Measurements from ENCODE around the gene BCOR.
A peak's percentile ranks its signal among the peaks of the same experiment; 100 is the strongest.

Gene BCOR

DNA sequence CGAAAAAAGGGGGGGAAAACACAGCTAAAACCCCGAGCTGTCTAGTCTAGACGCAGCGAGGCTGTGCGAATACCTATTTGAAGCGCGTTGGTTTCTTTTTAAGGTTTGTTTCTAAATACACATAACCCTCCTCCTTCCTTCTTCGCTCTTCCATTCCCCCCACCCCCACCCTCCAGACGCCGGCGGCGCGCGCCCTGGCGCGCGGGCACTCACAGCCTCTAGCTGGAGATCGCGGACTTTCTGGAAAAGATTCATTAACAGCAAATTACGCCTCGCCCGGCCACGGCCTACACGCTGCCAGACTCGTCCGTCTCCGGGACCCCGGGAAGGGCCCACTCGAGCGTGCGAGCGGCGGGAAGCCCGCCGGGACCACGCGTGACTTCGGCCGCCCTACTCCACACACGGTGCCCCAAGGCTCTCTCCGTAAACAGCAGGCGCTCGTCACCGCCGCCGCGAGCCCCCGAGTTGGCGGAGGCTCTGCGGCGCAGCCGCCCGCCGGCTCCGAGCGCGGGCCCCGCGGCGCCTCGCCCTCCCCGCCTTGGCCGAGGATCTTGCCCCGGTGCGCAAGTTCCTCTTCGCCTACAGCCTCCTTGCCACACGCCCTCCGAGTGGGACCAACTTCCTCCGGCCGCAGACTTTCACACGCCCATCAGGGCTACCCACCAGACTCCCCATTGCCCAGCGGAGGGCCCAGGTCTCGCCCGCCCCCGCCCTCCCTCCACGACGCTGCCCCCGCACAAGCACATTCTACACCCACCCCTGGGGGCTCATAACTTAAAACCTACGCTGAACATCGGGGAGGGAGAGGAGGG lies 2.0 kb downstream of the BCOR start:
- Histone ChIP-seq H3K4me2 (ENCODE audit: low read length) (peak overlapping the region; percentile 72), H3K9me3 (ENCODE audit: low read length) (no peaks in the 10 kb centered on the region), H3K79me2 (ENCODE audit: insufficient read depth, low read length) (no peaks in the 10 kb centered on the region), H3K36me3 (ENCODE audit: insufficient read depth, low read length) (peaks cover 6% of the 10 kb centered on the region; the same call in 1 of the 2 replicates), H3K27me3 (ENCODE audit: insufficient read depth, low read length) (no peaks in the 10 kb centered on the region), H3K9ac (ENCODE audit: low read length) (peak overlapping the region; percentile 68), H3K4me3 (ENCODE audit: low read depth, low read length, poor library complexity, severe bottlenecking) (peak overlapping the region; percentile 77), H3K9me2 (ENCODE audit: low read depth, low read length) (no peaks in the 10 kb centered on the region), H2AFZ (ENCODE audit: low read length) (no peak overlapping the region), H3K27ac (ENCODE audit: low read depth, low read length, poor library complexity, severe bottlenecking) (peak overlapping the region; percentile 19), H3K4me1 (ENCODE audit: insufficient read depth, low read length, severe bottlenecking) (peaks cover 69% of the 10 kb centered on the region), H4K20me1 (ENCODE audit: insufficient read depth, low read length) (no peaks in the 10 kb centered on the region), H3F3A (ENCODE audit: insufficient read depth, low read length) (no peaks in the 10 kb centered on the region)
- TF ChIP-seq EZH2 (IDR thresholded peaks at IDR 0.05; ENCODE audit: borderline replicate concordance, low read length) (no peak), CTCF (IDR thresholded peaks at IDR 0.05; ENCODE audit: low read length) (no peak)

DNA sequence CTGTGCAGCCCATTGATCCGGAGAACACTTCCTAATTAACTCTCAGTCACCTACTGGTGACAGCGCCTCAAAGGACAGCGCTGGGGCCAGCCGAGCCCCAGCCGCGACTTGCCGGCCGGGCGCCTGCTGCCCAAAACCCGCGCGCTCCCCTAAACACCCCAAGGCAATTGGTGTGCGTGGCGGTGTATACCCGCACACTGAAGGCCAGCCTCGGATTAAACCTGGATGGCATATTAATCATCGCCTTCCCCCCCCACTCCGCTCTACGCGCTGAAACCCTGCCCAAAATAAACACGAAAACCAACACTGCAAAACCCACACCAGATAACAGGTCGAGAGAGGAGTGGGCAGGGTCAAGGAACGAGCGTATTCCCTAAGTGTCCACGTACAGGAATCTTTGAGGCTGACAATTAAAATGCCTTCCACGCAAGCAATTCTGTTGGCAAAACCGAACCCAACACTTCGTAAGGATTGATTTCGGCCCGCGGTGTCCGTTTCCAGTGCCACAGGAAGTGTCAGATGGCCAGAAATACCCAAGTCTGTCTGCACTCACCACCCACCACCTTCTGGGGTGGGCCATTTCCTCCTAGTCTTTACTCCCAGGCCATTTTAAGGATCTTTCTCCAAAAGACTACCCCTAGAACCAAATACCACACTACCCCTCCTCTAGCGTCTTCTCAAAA lies 2.7 kb downstream of the BCOR start:
- Histone ChIP-seq H3F3A (ENCODE audit: insufficient read depth, low read length) (no peaks in the 10 kb centered on the region), H4K20me1 (ENCODE audit: insufficient read depth, low read length) (no peaks in the 10 kb centered on the region), H3K9ac (ENCODE audit: low read length) (peak overlapping the region; percentile 68), H3K27me3 (ENCODE audit: insufficient read depth, low read length) (no peaks in the 10 kb centered on the region), H3K27ac (ENCODE audit: low read depth, low read length, poor library complexity, severe bottlenecking) (no peak overlapping the region), H3K9me3 (ENCODE audit: low read length) (no peaks in the 10 kb centered on the region), H3K79me2 (ENCODE audit: insufficient read depth, low read length) (no peaks in the 10 kb centered on the region), H3K9me2 (ENCODE audit: low read depth, low read length) (no peaks in the 10 kb centered on the region), H3K36me3 (ENCODE audit: insufficient read depth, low read length) (peaks cover 6% of the 10 kb centered on the region; the same call in 1 of the 2 replicates), H3K4me1 (ENCODE audit: insufficient read depth, low read length, severe bottlenecking) (peaks cover 65% of the 10 kb centered on the region), H3K4me3 (ENCODE audit: low read depth, low read length, poor library complexity, severe bottlenecking) (peak overlapping the region; percentile 77), H3K4me2 (ENCODE audit: low read length) (peak overlapping the region; percentile 72), H2AFZ (ENCODE audit: low read length) (no peak overlapping the region)
- no peak for TF ChIP-seq CTCF (IDR thresholded peaks at IDR 0.05; ENCODE audit: low read length)
- TF ChIP-seq EZH2 (IDR thresholded peaks at IDR 0.05; ENCODE audit: borderline replicate concordance, low read length): no peak

- no peaks in the 10 kb centered on the region for H3K9me2 ChIP-seq (ENCODE audit: low read depth, low read length)
- H3K4me3 ChIP-seq (ENCODE audit: low read depth, low read length, poor library complexity, severe bottlenecking): peak overlapping the region; percentile 77
- TF ChIP-seq EZH2 (IDR thresholded peaks at IDR 0.05; ENCODE audit: borderline replicate concordance, low read length) (no peak), CTCF (IDR thresholded peaks at IDR 0.05; ENCODE audit: low read length) (no peak)
- H3K27me3 ChIP-seq (ENCODE audit: insufficient read depth, low read length): no peaks in the 10 kb centered on the region
- H3F3A ChIP-seq (ENCODE audit: insufficient read depth, low read length): no peaks in the 10 kb centered on the region
- H3K9me3 ChIP-seq (ENCODE audit: low read length): no peaks in the 10 kb centered on the region
- peaks cover 6% of the 10 kb centered on the region; the same call in 1 of the 2 replicates for H3K36me3 ChIP-seq (ENCODE audit: insufficient read depth, low read length)
- peaks cover 57% of the 10 kb centered on the region for H3K4me1 ChIP-seq (ENCODE audit: insufficient read depth, low read length, severe bottlenecking)
- peak overlapping the region; percentile 72 for H3K4me2 ChIP-seq (ENCODE audit: low read length)
- no peak overlapping the region; the same call in 1 of the 2 replicates for H3K9ac ChIP-seq (ENCODE audit: low read length)
- no peak overlapping the region for H2AFZ ChIP-seq (ENCODE audit: low read length)
- no peaks in the 10 kb centered on the region for H4K20me1 ChIP-seq (ENCODE audit: insufficient read depth, low read length)
- no peak overlapping the region for H3K27ac ChIP-seq (ENCODE audit: low read depth, low read length, poor library complexity, severe bottlenecking)
- H3K79me2 ChIP-seq (ENCODE audit: insufficient read depth, low read length): no peaks in the 10 kb centered on the region
Measured at GRCh38 chrX:40094041-40094899, 3.5 kb downstream of the BCOR start.

Data from OCI-LY1 (cell line).